Cardiac fibroblast (primary cell): ENCODE measurements around the gene ZNF12.
"Not testable (repeated sequence)": the region's sequence is repeated elsewhere in the genome, so short reads cannot be mapped to it uniquely, and the experiment has no call there.

ENCODE experiments used
- DNase-seq, 2 donors: peaks; one replicate each; pipeline versions ENCODE4 v3.0.0 to v3.0.0-alpha.2; 2010; ENCODE audit warnings: low read depth in 2 of 2
- H3K4me3 ChIP-seq, 2 donors: replicated peaks in 1 of 2; 1 replicate in 1 of 2; 2 replicates in 1 of 2; pipeline ENCODE4 v1.5.1; 2011; ENCODE audit warnings: low read depth in 2 of 2, low read length in 2 of 2, mild to moderate bottlenecking in 2 of 2, moderate library complexity in 1 of 2
- TF ChIP-seq, protein P1 (sequence below): IDR thresholded peaks from one replicate; pipeline ENCODE4 v1.5.1; 2011; ENCODE audit warnings: low read depth, mild to moderate bottlenecking, low read length, inconsistent platforms

ZNF12 gene

DNA sequence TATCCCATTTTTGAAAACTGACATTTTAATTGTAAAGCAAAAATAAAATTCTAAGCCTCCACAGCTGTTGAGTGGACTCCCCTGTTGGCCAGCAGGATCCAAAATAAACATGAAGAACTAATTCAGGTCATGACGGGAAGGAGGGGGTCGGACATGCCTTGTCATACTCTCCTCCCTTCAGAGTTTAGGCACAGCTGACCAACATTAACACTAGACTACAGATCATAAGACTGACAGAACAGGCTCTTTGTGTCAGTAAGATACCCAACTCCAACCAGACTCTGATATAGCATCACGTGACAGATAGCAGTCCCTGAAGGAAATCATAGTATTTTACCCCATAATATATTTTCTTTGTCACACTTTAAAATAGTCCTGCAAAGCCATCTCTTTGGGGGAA lies 20.9 kb upstream of the ZNF12 start:
- H3K4me3 ChIP-seq = no peak overlapping the region
- TF ChIP-seq, protein P1, sequence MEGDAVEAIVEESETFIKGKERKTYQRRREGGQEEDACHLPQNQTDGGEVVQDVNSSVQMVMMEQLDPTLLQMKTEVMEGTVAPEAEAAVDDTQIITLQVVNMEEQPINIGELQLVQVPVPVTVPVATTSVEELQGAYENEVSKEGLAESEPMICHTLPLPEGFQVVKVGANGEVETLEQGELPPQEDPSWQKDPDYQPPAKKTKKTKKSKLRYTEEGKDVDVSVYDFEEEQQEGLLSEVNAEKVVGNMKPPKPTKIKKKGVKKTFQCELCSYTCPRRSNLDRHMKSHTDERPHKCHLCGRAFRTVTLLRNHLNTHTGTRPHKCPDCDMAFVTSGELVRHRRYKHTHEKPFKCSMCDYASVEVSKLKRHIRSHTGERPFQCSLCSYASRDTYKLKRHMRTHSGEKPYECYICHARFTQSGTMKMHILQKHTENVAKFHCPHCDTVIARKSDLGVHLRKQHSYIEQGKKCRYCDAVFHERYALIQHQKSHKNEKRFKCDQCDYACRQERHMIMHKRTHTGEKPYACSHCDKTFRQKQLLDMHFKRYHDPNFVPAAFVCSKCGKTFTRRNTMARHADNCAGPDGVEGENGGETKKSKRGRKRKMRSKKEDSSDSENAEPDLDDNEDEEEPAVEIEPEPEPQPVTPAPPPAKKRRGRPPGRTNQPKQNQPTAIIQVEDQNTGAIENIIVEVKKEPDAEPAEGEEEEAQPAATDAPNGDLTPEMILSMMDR = no peak
- DNase-seq = peak in 1 of 2 donors; percentile 8

GRCh38 chr7:6726341-6726740 lies 19.6 kb upstream of the ZNF12 start:
- H3K4me3 ChIP-seq, DNase-seq: not testable (repeated sequence)

- no peak overlapping the region for H3K4me3 ChIP-seq
- TF ChIP-seq, protein P1 = no peak
- DNase-seq = no peak
Measured at GRCh38 chr7:6725003-6725402, 18.3 kb upstream of the ZNF12 start.

GRCh38 chr7:6724351-6724750 lies 17.6 kb upstream of the ZNF12 start:
- not testable (repeated sequence) for DNase-seq

DNA sequence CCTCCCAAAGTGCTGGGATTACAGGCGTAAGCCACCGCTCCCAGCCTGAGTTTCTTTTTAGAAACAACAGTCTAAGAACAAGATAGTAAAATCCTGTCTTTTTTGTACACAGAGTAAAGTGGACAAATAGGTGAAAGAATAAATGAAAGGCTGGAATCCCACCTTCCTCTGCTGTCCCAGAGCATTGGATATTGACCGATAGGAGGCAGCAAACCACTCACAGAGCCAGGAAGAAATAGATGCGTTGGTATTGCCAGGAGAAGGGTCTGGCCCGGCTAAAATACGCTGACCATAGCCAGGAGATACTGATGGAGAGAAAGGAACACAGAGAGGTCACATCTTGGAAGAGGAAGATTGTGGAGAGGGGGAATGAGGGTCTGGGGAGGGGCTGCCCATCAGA lies 11.4 kb upstream of the ZNF12 start:
- DNase-seq = no peak
- TF ChIP-seq, protein P1 = peak; percentile 15
- no peak overlapping the region for H3K4me3 ChIP-seq

More at GRCh38 chr7:6724351-6724750, 17.6 kb upstream of the ZNF12 start:
- not testable (repeated sequence) for H3K4me3 ChIP-seq

- DNase-seq, H3K4me3 ChIP-seq: not testable (repeated sequence)
Measured at GRCh38 chr7:6715898-6716297, 9.2 kb upstream of the ZNF12 start.

DNA sequence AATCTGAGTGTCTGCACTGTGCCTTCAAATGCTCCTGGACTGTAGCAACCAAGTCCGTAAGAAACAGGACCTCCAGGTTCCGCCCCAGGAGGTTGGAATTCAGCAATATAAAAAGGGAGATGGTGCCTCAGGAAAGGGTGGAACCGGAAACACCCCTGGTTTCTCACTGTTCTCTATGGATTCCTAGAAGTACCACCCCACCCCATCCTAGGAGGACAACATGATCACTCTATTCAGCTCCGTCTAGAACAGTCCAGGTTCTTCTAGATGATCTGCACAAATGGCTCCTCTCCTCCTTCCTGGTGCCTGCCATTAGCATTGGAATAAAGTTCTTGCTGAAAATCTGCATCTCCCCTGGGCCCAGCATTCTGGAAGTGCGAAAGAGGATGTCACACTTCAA lies 7.6 kb upstream of the ZNF12 start:
- no peak overlapping the region for H3K4me3 ChIP-seq
- TF ChIP-seq, protein P1 = no peak
- no peak for DNase-seq

- no peak overlapping the region for H3K4me3 ChIP-seq
- DNase-seq = no peak
- TF ChIP-seq, protein P1 = no peak
Measured at GRCh38 chr7:6709808-6710207, 3.1 kb upstream of the ZNF12 start.

GRCh38 chr7:6708304-6708703 lies 1.6 kb upstream of the ZNF12 start:
- no peak overlapping the region for H3K4me3 ChIP-seq
- TF ChIP-seq, protein P1 = no peak
- no peak for DNase-seq
